HG02588 (cell line): ENCODE data around the gene TMEM132C.
"Not testable (repeated sequence)": the region's sequence is repeated elsewhere in the genome, so short reads cannot be mapped to it uniquely, and the experiment has no call there.

Experiments
- ATAC-seq: cut with Tn5 transposase; IDR thresholded peaks from one replicate; pipeline ENCODE4 v1.9.1; 2021; ENCODE audit warnings: mild to moderate bottlenecking, moderate library complexity; ENCODE audit not compliant: unreplicated experiment

TMEM132C gene

GRCh38 chr12:128463881-128464280, 196.9 kb downstream of the TMEM132C start:
- no peak for ATAC-seq

GRCh38 chr12:128467882-128468281, 200.9 kb downstream of the TMEM132C start:
- ATAC-seq, result no peak

GRCh38 chr12:128468926-128469325, 202.0 kb downstream of the TMEM132C start:
- ATAC-seq, result no peak

GRCh38 chr12:128471491-128471890, 204.5 kb downstream of the TMEM132C start:
- ATAC-seq, result no peak

GRCh38 chr12:128474916-128475315, 207.9 kb downstream of the TMEM132C start:
- no peak for ATAC-seq

- ATAC-seq, result no peak
Observed at GRCh38 chr12:128476266-128476665, 209.3 kb downstream of the TMEM132C start.

GRCh38 chr12:128483526-128484255, 216.7 kb downstream of the TMEM132C start:
- no peak for ATAC-seq

GRCh38 chr12:128497376-128497775, 230.4 kb downstream of the TMEM132C start:
- not testable (repeated sequence) for ATAC-seq

- ATAC-seq, result no peak
Observed at GRCh38 chr12:128507470-128507869, 240.5 kb downstream of the TMEM132C start.

- ATAC-seq, result no peak
Observed at GRCh38 chr12:128509170-128509569, 242.2 kb downstream of the TMEM132C start.

- ATAC-seq, result no peak
Observed at GRCh38 chr12:128510511-128510910, 243.5 kb downstream of the TMEM132C start.

- no peak for ATAC-seq
Observed at GRCh38 chr12:128513331-128513730, 246.4 kb downstream of the TMEM132C start.

GRCh38 chr12:128513831-128514230, 246.9 kb downstream of the TMEM132C start:
- no peak for ATAC-seq

- ATAC-seq, result no peak
Observed at GRCh38 chr12:128518644-128519043, 251.7 kb downstream of the TMEM132C start.

GRCh38 chr12:128519426-128519825, 252.5 kb downstream of the TMEM132C start:
- ATAC-seq, result no peak

GRCh38 chr12:128521981-128522380, 255.0 kb downstream of the TMEM132C start:
- no peak for ATAC-seq

GRCh38 chr12:128524439-128524838, 257.5 kb downstream of the TMEM132C start:
- ATAC-seq, result no peak

- no peak for ATAC-seq
Observed at GRCh38 chr12:128531170-128531569, 264.2 kb downstream of the TMEM132C start.

GRCh38 chr12:128534906-128535305, 267.9 kb downstream of the TMEM132C start:
- ATAC-seq, result no peak

- ATAC-seq, result no peak
Observed at GRCh38 chr12:128536810-128537209, 269.8 kb downstream of the TMEM132C start.

GRCh38 chr12:128537668-128538067, 270.7 kb downstream of the TMEM132C start:
- no peak for ATAC-seq

- ATAC-seq, result no peak
Observed at GRCh38 chr12:128542844-128543243, 275.9 kb downstream of the TMEM132C start.

- ATAC-seq, result no peak
Observed at GRCh38 chr12:128543460-128543859, 276.5 kb downstream of the TMEM132C start.
